K562 (cell line): Measurements from ENCODE around the gene DAP. TPM values are rescaled to one million over a fixed set of nuclear protein-coding genes. Genes with fewer than 3 reads are reported as not detected.
A peak's percentile ranks its signal among the peaks of the same experiment; 100 is the strongest.

Source experiments
- ETV6 ChIP-seq, 3 experiments: fragments of 150-350 bp in 1 of 3; sonication (generic) in 1 of 3; formaldehyde crosslinking in 1 of 3; IDR thresholded peaks; 2 replicates each; pipeline versions ENCODE4 v1.6.1 to v1.8.0; 2014 to 2022; ENCODE audit warnings: borderline replicate concordance in 2 of 3, low read depth in 2 of 3, antibody characterized with exemption in 1 of 3, low read length in 1 of 3, mild to moderate bottlenecking in 1 of 3, missing genetic modification reagents in 1 of 3
- KDM4B ChIP-seq, 2 experiments: fragments of 450-650 bp in 1 of 2; sonication (generic) in 1 of 2; IDR thresholded peaks; 2 replicates each; pipeline ENCODE4 v1.6.1; 2016 to 2017; ENCODE audit warnings: borderline replicate concordance in 2 of 2, antibody characterized with exemption in 1 of 2, low read depth in 1 of 2, mild to moderate bottlenecking in 1 of 2
- LCOR ChIP-seq: sonication (generic); formaldehyde crosslinking; IDR thresholded peaks from 2 replicates; pipeline ENCODE4 v1.8.0; 2022; ENCODE audit warnings: mild to moderate bottlenecking, missing genetic modification reagents
- MTA3 ChIP-seq: fragments of 450-650 bp; formaldehyde crosslinking; IDR thresholded peaks from 2 replicates; pipeline ENCODE4 v1.6.1; 2017; ENCODE audit warnings: mild to moderate bottlenecking, borderline replicate concordance
- RBM39 ChIP-seq: fragments of 200-400 bp; formaldehyde crosslinking; optimal IDR thresholded peaks from 2 replicates; pipeline ENCODE3; 2018; ENCODE audit warnings: low read depth, low read length
- SIX5 ChIP-seq, 2 experiments: IDR thresholded peaks; 2 replicates each; pipeline ENCODE4 v1.6.1; 2011; ENCODE audit warnings: low read length in 2 of 2, borderline replicate concordance in 1 of 2, low read depth in 1 of 2, mild to moderate bottlenecking in 1 of 2, moderate library complexity in 1 of 2; ENCODE audit not compliant: insufficient read depth in 1 of 2
- TEAD4 ChIP-seq, 2 experiments: sonication (generic) in 1 of 2; formaldehyde crosslinking in 1 of 2; IDR thresholded peaks; 2 replicates each; pipeline versions ENCODE4 v1.6.1 to v1.8.0; 2012 to 2022; ENCODE audit warnings: borderline replicate concordance in 1 of 2, inconsistent platforms in 1 of 2, low read length in 1 of 2, mild to moderate bottlenecking in 1 of 2, missing genetic modification reagents in 1 of 2
- ZMIZ1 ChIP-seq, 2 experiments: fragments of 150-350 bp in 1 of 2; IDR thresholded peaks; 2 replicates each; pipeline ENCODE4 v1.6.1; 2012 to 2016; ENCODE audit warnings: low read depth in 2 of 2, low read length in 2 of 2, mild to moderate bottlenecking in 1 of 2, moderate library complexity in 1 of 2
- ZNF175 ChIP-seq: fragments of 200-800 bp; sonication (Bioruptor generic); IDR thresholded peaks from 2 replicates; pipeline ENCODE4 v1.6.1; 2016; ENCODE audit warnings: low read depth, mild to moderate bottlenecking, missing genetic modification characterization, missing compliant biosample characterization
- polyA plus RNA-seq, 8 experiments: library from polyadenylated mRNA; depleted of rRNA in 4 of 8; stranded (reverse) in 5 of 8; unstranded in 3 of 8; fragments of >200 nt; fragmentation: Nextera tagmentation in 2 of 8; fragmentation: Illumina TruSeq in 1 of 8; extraction: Ambion mirVana in 2 of 8; extraction: Trizol in 1 of 8; gene quantifications; 2 replicates each; pipeline versions ENCODE4 v1.2.1 to v1.2.3, GENCODE V29; 2011 to 2014; ENCODE audit warnings: inconsistent platforms in 1 of 8, missing spikeins in 1 of 8
- total RNA-seq, 7 experiments: library from RNA; depleted of rRNA in 6 of 7; stranded (reverse); fragments of >200 nt in 6 of 7; fragmentation: Illumina TruSeq in 2 of 7; extraction: Trizol in 2 of 7; gene quantifications; 2 replicates each; pipeline versions ENCODE4 v1.2.1 to v1.2.3, GENCODE V29; 2011 to 2021; ENCODE audit warnings: low replicate concordance in 1 of 7
- TF ChIP-seq, protein P1 (sequence below): fragments of 200-800 bp; sonication (Bioruptor generic); IDR thresholded peaks from 2 replicates; pipeline ENCODE4 v1.6.1; 2017; ENCODE audit warnings: missing genetic modification characterization, missing compliant biosample characterization
- TF ChIP-seq, protein P2 (sequence below): sonication (generic); formaldehyde crosslinking; IDR thresholded peaks from 2 replicates; pipeline ENCODE4 v1.8.0; 2023; ENCODE audit warnings: missing genetic modification reagents, mild to moderate bottlenecking, borderline replicate concordance

DAP gene
- total and polyA plus RNA-seq, 9 of the 15 experiments (the other 6 are each of a cell fraction or from before 2014, with no cell fraction given), result 14.1 to 151 (median 34.5) TPM

GRCh38 chr5:10734037-10734709, 26.9 kb downstream of the DAP start (continued):
- TF ChIP-seq ZMIZ1 (IDR thresholded peaks at IDR 0.05; ENCODE audit: low read depth in 2 of 2, low read length in 2 of 2), result peak in 1 of 2 experiments; percentile 95; a peak in 2 of 4 replicates
- TF ChIP-seq ETV6 (IDR thresholded peaks at IDR 0.05; ENCODE audit: borderline replicate concordance in 1 of 2, low read depth in 2 of 2, low read length in 1 of 2), result peak; percentile 75 to 95; a peak in 3 of 4 replicates
- TF ChIP-seq ETV6 (CRISPR knock-in tag; IDR thresholded peaks at IDR 0.05; ENCODE audit: borderline replicate concordance), result no peak
- TF ChIP-seq, protein P1, sequence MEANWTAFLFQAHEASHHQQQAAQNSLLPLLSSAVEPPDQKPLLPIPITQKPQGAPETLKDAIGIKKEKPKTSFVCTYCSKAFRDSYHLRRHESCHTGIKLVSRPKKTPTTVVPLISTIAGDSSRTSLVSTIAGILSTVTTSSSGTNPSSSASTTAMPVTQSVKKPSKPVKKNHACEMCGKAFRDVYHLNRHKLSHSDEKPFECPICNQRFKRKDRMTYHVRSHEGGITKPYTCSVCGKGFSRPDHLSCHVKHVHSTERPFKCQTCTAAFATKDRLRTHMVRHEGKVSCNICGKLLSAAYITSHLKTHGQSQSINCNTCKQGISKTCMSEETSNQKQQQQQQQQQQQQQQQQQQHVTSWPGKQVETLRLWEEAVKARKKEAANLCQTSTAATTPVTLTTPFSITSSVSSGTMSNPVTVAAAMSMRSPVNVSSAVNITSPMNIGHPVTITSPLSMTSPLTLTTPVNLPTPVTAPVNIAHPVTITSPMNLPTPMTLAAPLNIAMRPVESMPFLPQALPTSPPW (CRISPR knock-in tag), result peak; percentile 69
- peak; percentile 73; the same call in 1 of the 2 replicates for TF ChIP-seq ZNF175
- TF ChIP-seq SIX5 (IDR thresholded peaks at IDR 0.05; ENCODE audit: borderline replicate concordance in 1 of 2, insufficient read depth in 1 of 2, low read depth in 1 of 2, low read length in 2 of 2), result 0 out of 4 replicates have a peak, but pooled peaks of 1 of the 2 experiments have one; percentile 21
- TF ChIP-seq LCOR (CRISPR knock-in tag), result no peak
- peak; percentile 72; the same call in 1 of the 2 replicates for TF ChIP-seq MTA3
- TF ChIP-seq KDM4B (IDR thresholded peaks at IDR 0.05; ENCODE audit: borderline replicate concordance in 2 of 2, low read depth in 1 of 2), result 0 out of 4 replicates have a peak, but pooled peaks of 1 of the 2 experiments have one; percentile 35
- TF ChIP-seq, protein P2, sequence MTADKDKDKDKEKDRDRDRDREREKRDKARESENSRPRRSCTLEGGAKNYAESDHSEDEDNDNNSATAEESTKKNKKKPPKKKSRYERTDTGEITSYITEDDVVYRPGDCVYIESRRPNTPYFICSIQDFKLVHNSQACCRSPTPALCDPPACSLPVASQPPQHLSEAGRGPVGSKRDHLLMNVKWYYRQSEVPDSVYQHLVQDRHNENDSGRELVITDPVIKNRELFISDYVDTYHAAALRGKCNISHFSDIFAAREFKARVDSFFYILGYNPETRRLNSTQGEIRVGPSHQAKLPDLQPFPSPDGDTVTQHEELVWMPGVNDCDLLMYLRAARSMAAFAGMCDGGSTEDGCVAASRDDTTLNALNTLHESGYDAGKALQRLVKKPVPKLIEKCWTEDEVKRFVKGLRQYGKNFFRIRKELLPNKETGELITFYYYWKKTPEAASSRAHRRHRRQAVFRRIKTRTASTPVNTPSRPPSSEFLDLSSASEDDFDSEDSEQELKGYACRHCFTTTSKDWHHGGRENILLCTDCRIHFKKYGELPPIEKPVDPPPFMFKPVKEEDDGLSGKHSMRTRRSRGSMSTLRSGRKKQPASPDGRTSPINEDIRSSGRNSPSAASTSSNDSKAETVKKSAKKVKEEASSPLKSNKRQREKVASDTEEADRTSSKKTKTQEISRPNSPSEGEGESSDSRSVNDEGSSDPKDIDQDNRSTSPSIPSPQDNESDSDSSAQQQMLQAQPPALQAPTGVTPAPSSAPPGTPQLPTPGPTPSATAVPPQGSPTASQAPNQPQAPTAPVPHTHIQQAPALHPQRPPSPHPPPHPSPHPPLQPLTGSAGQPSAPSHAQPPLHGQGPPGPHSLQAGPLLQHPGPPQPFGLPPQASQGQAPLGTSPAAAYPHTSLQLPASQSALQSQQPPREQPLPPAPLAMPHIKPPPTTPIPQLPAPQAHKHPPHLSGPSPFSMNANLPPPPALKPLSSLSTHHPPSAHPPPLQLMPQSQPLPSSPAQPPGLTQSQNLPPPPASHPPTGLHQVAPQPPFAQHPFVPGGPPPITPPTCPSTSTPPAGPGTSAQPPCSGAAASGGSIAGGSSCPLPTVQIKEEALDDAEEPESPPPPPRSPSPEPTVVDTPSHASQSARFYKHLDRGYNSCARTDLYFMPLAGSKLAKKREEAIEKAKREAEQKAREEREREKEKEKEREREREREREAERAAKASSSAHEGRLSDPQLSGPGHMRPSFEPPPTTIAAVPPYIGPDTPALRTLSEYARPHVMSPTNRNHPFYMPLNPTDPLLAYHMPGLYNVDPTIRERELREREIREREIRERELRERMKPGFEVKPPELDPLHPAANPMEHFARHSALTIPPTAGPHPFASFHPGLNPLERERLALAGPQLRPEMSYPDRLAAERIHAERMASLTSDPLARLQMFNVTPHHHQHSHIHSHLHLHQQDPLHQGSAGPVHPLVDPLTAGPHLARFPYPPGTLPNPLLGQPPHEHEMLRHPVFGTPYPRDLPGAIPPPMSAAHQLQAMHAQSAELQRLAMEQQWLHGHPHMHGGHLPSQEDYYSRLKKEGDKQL (CRISPR knock-in tag), result no peak
- TF ChIP-seq TEAD4 (IDR thresholded peaks at IDR 0.05; ENCODE audit: low read length), result peak; percentile 95
- TF ChIP-seq TEAD4 (CRISPR knock-in tag; IDR thresholded peaks at IDR 0.05; ENCODE audit: borderline replicate concordance), result no peak
- TF ChIP-seq RBM39, result no peak
